A673 (cell line): ENCODE measurements around the gene PPM1N.

Source experiments
- EZH2 ChIP-seq: fragments of 200-600 bp; sonication (generic); IDR thresholded peaks from 2 replicates; pipeline ENCODE4 v1.6.1; 2017; ENCODE audit warnings: borderline replicate concordance, low read depth, mild to moderate bottlenecking, mixed read lengths, antibody characterized with exemption, low read length; ENCODE audit not compliant: poor library complexity, severe bottlenecking
- TF ChIP-seq, protein P1 (sequence below): fragments of 300-800, 200-600 bp; sonication (generic); conservative IDR thresholded peaks from 2 replicates; pipeline ENCODE4 v1.5.1; 2017; ENCODE audit warnings: low read depth, mild to moderate bottlenecking, antibody characterized with exemption, low read length, moderate library complexity, mixed read lengths

DNA sequence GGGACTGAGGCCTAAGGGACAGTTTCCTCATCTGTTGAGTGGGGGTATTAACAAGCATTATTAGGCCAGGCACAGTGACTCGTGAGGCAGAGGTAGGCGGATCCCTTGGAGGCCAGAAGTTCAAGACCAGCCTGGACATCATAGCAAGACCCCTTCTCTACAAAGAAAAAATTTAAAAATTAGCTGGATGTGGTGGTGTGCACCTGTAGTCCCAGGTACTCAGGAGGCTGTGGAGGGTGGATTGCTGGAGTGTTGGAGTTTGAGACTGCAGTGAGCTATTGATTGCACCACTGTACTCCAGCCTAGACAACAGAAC is 41.8 kb upstream of the PPM1N start:
- TF ChIP-seq, protein P1, sequence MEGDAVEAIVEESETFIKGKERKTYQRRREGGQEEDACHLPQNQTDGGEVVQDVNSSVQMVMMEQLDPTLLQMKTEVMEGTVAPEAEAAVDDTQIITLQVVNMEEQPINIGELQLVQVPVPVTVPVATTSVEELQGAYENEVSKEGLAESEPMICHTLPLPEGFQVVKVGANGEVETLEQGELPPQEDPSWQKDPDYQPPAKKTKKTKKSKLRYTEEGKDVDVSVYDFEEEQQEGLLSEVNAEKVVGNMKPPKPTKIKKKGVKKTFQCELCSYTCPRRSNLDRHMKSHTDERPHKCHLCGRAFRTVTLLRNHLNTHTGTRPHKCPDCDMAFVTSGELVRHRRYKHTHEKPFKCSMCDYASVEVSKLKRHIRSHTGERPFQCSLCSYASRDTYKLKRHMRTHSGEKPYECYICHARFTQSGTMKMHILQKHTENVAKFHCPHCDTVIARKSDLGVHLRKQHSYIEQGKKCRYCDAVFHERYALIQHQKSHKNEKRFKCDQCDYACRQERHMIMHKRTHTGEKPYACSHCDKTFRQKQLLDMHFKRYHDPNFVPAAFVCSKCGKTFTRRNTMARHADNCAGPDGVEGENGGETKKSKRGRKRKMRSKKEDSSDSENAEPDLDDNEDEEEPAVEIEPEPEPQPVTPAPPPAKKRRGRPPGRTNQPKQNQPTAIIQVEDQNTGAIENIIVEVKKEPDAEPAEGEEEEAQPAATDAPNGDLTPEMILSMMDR: no peak
- no peak for TF ChIP-seq EZH2
